KMS-11 (cell line): ENCODE measurements around the gene C19orf67.

Experiments
- H2AFZ ChIP-seq: fragments of 200-600 bp; sonication (generic); 2 replicates; pipeline ENCODE4 v1.6.1; 2016; ENCODE audit warnings: antibody characterized with exemption, mixed run types, low read depth
- H3K27ac ChIP-seq: fragments of 200-600 bp; sonication (generic); 2 replicates; pipeline ENCODE4 v1.6.1; 2016; ENCODE audit warnings: mild to moderate bottlenecking, mixed run types
- H3K27me3 ChIP-seq: fragments of 200-600 bp; sonication (generic); 2 replicates; pipeline ENCODE4 v1.6.1; 2017; ENCODE audit warnings: mild to moderate bottlenecking, low read depth, mixed run types, moderate library complexity; ENCODE audit not compliant: insufficient read depth
- H3K36me3 ChIP-seq: fragments of 200-600 bp; sonication (generic); 2 replicates; pipeline ENCODE4 v1.6.1; 2017; ENCODE audit warnings: mild to moderate bottlenecking, mixed run types; ENCODE audit not compliant: insufficient read depth
- H3K4me1 ChIP-seq: fragments of 200-600 bp; sonication (generic); 2 replicates; pipeline ENCODE4 v1.6.1; 2016; ENCODE audit warnings: mild to moderate bottlenecking, low read depth, mixed run types; ENCODE audit not compliant: poor library complexity, severe bottlenecking
- H3K4me2 ChIP-seq: fragments of 200-600 bp; sonication (generic); 2 replicates; pipeline ENCODE4 v1.7.0; 2016; ENCODE audit warnings: mild to moderate bottlenecking, mixed run types
- H3K4me3 ChIP-seq: fragments of 200-600 bp; sonication (generic); IDR thresholded peaks from 2 replicates; pipeline ENCODE4 v1.6.1; 2017; ENCODE audit warnings: low read depth, low read length, mixed read lengths; ENCODE audit not compliant: insufficient read depth
- H3K79me2 ChIP-seq: fragments of 200-600 bp; sonication (generic); 2 replicates; pipeline ENCODE4 v1.6.1; 2016; ENCODE audit warnings: low read depth, mixed run types; ENCODE audit not compliant: insufficient read depth
- H3K9ac ChIP-seq: fragments of 200-600 bp; sonication (generic); 2 replicates; pipeline ENCODE4 v1.6.1; 2016; ENCODE audit warnings: mild to moderate bottlenecking, mixed run types
- H4K20me1 ChIP-seq: fragments of 200-600 bp; sonication (generic); 2 replicates; pipeline ENCODE4 v1.6.1; 2016; ENCODE audit warnings: mild to moderate bottlenecking, mixed run types; ENCODE audit not compliant: insufficient read depth
- CTCF ChIP-seq: fragments of 200-600 bp; sonication (generic); conservative IDR thresholded peaks from 2 replicates; pipeline ENCODE4 v1.6.1; 2017; ENCODE audit warnings: low read depth, mild to moderate bottlenecking, antibody characterized with exemption, low read length, moderate library complexity, mixed read lengths

Gene C19orf67

GRCh38 chr19:14080887-14081796, 4.4 kb downstream of the C19orf67 start:
- H3K4me2 ChIP-seq: peak overlapping the region; percentile 75
- TF ChIP-seq CTCF: no peak
- peak overlapping the region; percentile 35 for H3K27ac ChIP-seq
- no peaks in the 10 kb centered on the region for H3K36me3 ChIP-seq
- no peak overlapping the region for H3K4me3 ChIP-seq
- H3K27me3 ChIP-seq: no peaks in the 10 kb centered on the region
- H3K4me1 ChIP-seq: peaks cover 10% of the 10 kb centered on the region
- H3K9ac ChIP-seq: peak overlapping the region; percentile 61
- no peaks in the 10 kb centered on the region for H4K20me1 ChIP-seq
- no peaks in the 10 kb centered on the region for H3K79me2 ChIP-seq
- peak overlapping the region; percentile 72 for H2AFZ ChIP-seq

GRCh38 chr19:14078411-14078810, 7.2 kb downstream of the C19orf67 start:
- Histone ChIP-seq H3K4me1 (peaks cover 28% of the 10 kb centered on the region), H3K79me2 (no peaks in the 10 kb centered on the region), H3K27ac (no peak overlapping the region), H3K4me3 (no peak overlapping the region), H2AFZ (no peak overlapping the region), H3K27me3 (peaks cover 4% of the 10 kb centered on the region; the same call in 1 of the 2 replicates), H3K36me3 (no peaks in the 10 kb centered on the region), H3K4me2 (no peak overlapping the region), H4K20me1 (no peaks in the 10 kb centered on the region), H3K9ac (no peak overlapping the region)
- no peak for TF ChIP-seq CTCF

- Histone ChIP-seq H3K4me1 (peaks cover 25% of the 10 kb centered on the region), H3K4me2 (peak overlapping the region; percentile 96), H2AFZ (peak overlapping the region; percentile 88), H3K79me2 (no peaks in the 10 kb centered on the region), H3K36me3 (no peaks in the 10 kb centered on the region), H3K4me3 (no peak overlapping the region), H3K9ac (peak overlapping the region; percentile 25; the same call in 1 of the 2 replicates), H4K20me1 (no peaks in the 10 kb centered on the region), H3K27me3 (peaks cover 4% of the 10 kb centered on the region; the same call in 1 of the 2 replicates), H3K27ac (no peak overlapping the region)
- no peak for TF ChIP-seq CTCF
Observed at GRCh38 chr19:14073925-14074838, 11.4 kb downstream of the C19orf67 start.

GRCh38 chr19:14073261-14073924, 12.2 kb downstream of the C19orf67 start:
- Histone ChIP-seq H4K20me1 (no peaks in the 10 kb centered on the region), H3K27me3 (peaks cover 4% of the 10 kb centered on the region; the same call in 1 of the 2 replicates), H3K4me3 (no peak overlapping the region), H3K36me3 (no peaks in the 10 kb centered on the region), H2AFZ (peak overlapping the region; percentile 96), H3K4me2 (peak overlapping the region; percentile 99), H3K9ac (peak overlapping the region; percentile 25; the same call in 1 of the 2 replicates), H3K27ac (no peak overlapping the region), H3K4me1 (peaks cover 25% of the 10 kb centered on the region), H3K79me2 (no peaks in the 10 kb centered on the region)
- peak; percentile 10; the same call in 1 of the 2 replicates for TF ChIP-seq CTCF
